GM19372 (cell line): ENCODE measurements around the gene SCAMP5.

Source experiments
- ATAC-seq: cut with Tn5 transposase; IDR thresholded peaks from one replicate; pipeline ENCODE4 v1.9.1; 2021; ENCODE audit warnings: mild to moderate bottlenecking, low read depth, moderate library complexity; ENCODE audit not compliant: unreplicated experiment

SCAMP5 gene

DNA sequence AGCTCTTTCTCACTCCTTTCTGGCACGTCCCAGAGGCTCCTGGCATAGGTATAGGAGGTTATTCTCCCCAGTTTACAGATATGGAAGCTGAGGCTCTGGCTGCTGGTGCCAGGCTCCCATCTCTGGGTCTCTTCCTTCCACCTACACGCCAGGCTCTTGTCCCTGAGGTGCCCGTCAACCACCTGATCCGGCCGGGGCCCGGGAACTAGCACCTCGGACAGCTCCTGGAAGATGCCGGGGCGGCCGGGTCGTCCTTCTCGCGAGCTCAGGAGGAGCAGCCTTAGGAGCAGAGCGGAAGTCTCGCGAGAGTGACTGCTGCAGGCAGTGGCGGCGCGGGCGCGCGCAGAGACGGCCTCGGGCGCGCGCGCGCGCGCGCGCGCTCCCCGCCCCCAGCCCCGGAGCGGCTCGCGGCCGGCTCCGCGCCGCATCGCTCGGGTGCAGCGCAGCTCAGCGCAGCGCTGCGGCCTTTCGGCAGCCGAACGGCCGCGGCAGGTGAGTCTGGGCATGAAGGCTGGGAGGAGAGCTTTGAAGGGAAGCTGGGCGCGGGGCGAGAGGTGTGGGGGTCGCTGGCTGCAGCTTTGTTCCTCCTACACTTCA, at the start of gene SCAMP5:
Gene SCAMP5, plus strand, starts transcription at position 382 of the 597 bp plus-strand sequence. CDS start 16,277 bp downstream, outside the sequence.
- ATAC-seq = peak; percentile 78

DNA sequence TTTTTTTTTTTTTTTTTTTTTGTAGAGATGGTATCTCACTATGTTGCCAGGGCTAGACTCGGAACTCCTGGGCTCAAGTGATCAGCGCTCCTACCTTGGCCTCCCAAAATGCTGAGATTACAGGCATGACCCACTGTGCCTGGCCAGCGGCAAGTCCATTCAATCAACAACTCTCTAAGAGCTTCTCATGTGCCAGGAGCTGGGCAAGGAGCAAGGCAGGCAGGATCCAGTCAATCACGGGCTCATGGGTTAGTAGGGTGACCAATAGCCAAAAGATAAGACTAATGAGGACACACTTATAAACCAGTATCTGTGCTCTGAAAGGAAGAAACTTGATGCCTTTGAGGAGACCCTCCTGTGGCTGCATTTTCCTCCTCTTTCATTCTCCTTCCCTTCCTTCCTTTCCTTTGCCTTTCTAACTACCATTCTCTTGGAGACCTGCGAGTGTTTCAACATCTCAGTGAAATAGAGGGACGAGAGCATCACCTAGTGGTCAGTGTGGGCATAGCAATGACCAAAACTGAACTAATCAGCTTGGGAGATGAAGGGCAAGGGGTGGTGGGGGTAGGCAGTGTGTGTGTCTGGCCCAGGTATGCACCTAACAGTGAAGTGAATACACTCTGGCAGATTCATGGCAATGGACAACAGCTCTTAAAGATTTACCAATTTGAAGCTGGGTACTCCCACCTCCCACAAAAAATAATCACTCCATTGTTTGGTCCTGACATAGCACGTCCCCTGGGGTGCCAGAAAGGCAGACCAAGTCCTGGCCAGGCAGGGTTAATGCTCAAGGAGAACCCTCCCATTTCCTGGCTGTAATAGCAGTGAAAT, 45.1 kb upstream of the SCAMP5 start:
- ATAC-seq = no peak

GRCh38 chr15:74951006-74951405, 44.4 kb upstream of the SCAMP5 start:
- no peak for ATAC-seq

- ATAC-seq = no peak
Observed at GRCh38 chr15:74954515-74954914, 40.8 kb upstream of the SCAMP5 start.

GRCh38 chr15:74955017-74955416, 40.3 kb upstream of the SCAMP5 start:
- ATAC-seq = no peak

GRCh38 chr15:74955796-74956647, 39.3 kb upstream of the SCAMP5 start:
- ATAC-seq = peak; percentile 47

DNA sequence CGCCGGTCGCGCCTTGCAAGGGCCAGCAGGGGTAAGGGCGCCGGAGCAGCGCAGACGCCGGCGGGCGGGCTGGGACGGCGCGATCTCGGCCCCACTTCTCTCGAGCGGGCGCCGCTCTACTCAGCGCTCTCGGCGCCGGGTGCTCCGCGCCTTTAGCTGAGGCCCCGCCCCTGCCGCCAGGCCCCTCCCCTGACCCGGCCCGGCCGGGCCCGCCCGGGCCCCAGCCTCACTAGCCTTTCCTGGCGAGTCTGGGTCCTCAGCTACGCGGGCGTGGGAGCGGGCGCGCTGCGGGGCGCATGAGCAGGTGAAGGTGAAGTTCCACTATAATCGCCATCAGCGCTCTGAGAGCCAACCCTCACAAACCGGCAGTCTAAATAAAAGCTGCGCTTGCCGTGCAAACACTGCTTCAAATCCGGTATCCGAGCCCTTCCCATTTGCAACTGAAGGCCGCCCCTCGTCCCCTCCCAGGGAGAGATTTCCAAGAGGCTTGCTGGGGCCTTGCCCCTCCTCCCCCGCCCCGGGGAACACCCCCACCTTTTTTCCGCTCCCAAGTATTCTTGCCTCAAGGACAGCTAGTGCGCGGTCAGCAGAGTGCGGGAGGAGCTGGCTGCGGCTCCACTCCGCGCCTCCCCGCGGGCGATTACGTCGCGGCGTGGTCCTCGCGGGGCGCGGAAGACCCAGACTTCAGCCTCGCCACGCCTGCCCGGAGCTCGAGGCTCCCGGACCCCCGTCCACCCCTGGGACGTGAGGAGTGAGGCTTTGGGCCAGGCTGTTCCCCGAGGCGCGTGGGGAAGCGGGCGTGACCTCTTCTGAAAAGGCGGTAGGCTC, 38.5 kb upstream of the SCAMP5 start, which contains the start of gene RPP25:
Gene RPP25, minus strand, starts transcription at position 125 of the 828 bp plus-strand sequence. CDS start 189 bp downstream, outside the sequence.
- peak; percentile 66 for ATAC-seq

GRCh38 chr15:74957476-74958035, 37.8 kb upstream of the SCAMP5 start:
- no peak for ATAC-seq

DNA sequence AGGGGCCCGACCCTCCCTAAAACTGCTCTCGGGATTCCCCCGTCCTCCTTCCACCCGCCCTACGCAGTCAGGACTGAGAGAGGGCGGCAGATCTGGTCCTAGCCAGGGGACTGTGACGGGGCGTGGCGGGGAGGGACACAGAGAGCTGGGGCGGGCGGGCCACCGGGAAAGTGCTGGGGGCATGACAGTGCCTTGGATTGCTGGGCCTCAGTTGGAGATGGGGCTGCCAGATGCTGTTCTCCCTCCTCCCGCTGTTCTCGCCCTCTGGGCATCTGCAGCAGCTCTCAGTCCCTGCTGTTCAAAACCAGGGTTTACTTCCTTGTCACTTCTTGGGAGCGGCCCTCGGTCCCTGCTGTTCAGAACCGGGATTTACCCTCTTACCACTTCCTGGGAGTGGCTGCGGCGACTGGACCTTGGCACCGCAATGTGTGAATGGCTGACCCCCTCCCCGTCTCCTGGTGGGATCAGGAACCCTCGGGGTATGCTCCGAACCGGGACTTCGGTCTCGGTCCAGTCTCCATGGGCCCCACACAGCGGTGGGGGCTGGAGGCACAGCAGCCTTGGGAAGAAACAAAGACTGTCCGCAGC, 36.9 kb upstream of the SCAMP5 start:
- no peak for ATAC-seq

- no peak for ATAC-seq
Observed at GRCh38 chr15:74958908-74959585, 36.3 kb upstream of the SCAMP5 start.

GRCh38 chr15:74959586-74959939, 35.8 kb upstream of the SCAMP5 start:
- ATAC-seq = no peak

- ATAC-seq = no peak
Observed at GRCh38 chr15:74960286-74960685, 35.1 kb upstream of the SCAMP5 start.

GRCh38 chr15:74960995-74961588, 34.3 kb upstream of the SCAMP5 start:
- no peak for ATAC-seq

DNA sequence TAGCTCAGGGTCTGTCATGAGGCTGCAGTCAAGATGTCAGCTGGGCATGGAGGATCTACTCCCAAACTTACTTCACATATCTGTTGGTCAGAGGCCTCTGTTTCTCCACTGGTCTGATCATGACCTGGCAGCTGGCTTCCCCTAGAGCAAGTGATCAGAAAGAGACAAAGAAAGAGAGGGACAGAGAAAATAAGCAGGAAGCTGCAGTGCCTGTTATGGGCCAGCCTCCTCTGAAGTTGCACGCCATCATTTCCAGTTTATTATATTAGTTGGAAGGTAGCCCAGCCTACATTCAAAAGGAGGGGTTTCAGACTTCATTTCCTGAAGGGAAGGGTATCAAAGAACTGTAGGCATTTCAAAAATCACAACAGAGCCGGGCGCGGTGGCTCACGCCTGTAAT, 33.7 kb upstream of the SCAMP5 start:
- ATAC-seq = no peak

DNA sequence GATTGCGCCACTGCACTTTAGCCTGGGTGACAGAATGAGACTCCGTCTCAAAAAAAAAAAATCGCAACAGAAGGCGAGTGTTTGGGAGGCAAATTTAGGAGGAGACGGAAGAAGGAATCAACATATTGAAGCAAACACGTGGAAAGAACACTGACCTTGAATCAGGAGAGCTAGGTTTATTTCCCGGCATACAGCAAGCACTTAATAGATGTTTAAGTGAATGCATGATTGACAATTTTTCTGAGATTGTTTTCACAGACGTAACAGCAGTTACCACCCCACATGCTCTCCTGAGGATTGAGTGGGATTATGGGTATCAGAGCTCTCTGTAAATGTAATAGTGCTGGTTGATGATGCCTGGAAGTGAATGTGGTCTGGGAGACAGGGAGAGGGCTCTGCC, 33.1 kb upstream of the SCAMP5 start:
- no peak for ATAC-seq

DNA sequence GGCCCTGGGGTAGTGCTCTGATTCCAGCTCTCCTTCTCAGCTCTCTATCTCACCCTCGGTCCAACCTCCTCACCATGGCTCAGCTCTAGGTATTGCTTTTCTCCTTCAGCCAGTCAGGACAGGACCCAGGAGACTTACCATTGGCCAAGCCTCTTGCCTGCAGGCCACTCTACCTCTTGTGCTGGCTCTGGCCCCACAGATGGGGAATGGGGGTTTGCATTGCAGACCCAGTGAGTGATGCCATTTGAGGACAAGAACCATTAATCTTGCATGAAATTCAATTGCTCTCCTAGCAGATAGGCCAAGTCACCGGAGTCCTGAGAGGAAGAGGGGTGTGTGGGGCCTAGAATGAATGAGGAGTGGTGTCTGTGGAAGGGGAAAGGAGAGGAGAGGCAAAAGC, 32.7 kb upstream of the SCAMP5 start:
- ATAC-seq = no peak

DNA sequence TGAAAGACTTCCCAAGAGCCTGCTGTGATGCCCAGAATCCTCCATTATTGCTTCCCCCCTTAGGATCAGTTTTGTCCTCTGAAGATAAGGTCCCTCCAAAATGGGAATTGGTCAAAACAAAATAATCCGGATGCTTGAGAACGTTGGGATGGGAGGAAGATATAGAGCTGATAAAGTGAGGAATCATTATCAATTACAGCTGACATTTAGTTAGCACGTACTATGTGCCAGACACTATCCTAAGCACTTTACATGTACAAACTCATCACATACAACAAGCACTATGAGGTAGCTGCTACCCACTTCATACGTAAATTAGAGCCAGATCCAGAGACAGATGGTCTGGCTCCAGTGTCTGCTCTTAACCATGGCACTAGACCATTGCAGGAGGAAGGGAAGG, 32.1 kb upstream of the SCAMP5 start:
- ATAC-seq = no peak

DNA sequence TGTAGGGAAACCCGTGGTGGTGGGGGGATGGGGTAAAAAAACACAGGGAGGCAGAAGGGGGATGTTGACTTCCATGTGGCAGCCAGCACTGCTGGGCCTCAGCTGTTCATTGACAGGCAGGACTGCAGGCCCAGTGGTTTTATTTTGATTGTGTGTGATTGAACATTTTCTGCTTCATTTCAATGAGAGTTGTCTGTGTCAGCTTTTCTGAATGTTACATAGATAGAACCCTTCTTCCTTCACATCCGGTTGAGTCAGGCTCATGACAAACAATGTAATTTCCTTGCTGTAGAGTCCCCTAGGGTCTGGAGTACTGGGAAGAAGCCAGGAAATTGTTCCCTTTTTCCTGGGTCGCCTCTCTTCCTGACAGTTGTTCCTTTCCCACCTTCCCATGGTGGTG, 30.6 kb upstream of the SCAMP5 start:
- ATAC-seq = no peak

- ATAC-seq = no peak
Observed at GRCh38 chr15:74967670-74968069, 27.7 kb upstream of the SCAMP5 start.
